Activated CD4-positive, CD25-positive, alpha-beta regulatory T cell treated with anti-CD3 and anti-CD28 coated beads, Interleukin-2, amount 50 U/mL, for 24 hours (primary cell): Measurements from ENCODE around the gene LEF1.

Experiments used
- ATAC-seq, 2 donors: fragments of 150-1000 bp; cut with Tn5 transposase; one replicate each; pipeline ENCODE4 v1.10.0; 2021; ENCODE audit warnings: mild to moderate bottlenecking in 1 of 2, moderate library complexity in 1 of 2

LEF1 gene

DNA sequence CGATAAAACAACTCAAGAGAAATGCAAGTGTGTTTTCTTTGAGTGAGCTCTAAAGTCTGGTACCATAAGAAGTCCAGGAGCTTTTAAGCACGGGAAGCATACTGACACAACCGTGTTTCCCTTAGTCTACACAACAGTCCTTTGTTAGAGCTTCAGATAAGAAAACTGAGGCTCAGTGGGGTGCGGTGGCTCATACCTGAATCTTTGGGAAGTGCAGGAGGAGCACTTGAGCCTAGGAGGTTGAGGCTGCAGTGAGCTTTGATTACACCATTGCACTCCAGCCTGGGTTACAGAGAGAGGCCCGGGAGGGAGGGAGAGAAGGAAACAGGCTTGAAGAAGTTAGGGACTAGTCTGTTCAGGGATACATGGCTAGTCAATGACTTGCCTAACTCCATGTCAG, 21.9 kb downstream of the LEF1 start:
- no peak for ATAC-seq

DNA sequence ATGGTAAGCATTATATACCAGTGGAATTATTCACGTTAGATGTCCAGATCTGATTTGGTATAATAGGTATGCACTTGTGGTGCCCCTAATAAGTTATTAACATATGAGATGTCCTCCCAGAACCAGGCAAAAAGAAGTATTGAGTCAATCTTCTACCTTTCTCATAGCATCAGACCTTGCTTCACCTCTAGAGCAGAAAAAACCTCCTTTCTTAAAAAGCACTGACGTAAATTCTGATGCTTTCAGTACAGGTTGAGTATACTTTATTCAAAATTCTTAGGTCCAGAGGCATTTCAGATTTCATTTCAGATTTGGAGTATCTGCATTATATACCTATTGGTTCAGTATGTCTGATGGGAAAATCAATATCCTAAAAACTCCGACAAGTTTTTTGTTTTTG, 22.4 kb downstream of the LEF1 start:
- no peak for ATAC-seq

DNA sequence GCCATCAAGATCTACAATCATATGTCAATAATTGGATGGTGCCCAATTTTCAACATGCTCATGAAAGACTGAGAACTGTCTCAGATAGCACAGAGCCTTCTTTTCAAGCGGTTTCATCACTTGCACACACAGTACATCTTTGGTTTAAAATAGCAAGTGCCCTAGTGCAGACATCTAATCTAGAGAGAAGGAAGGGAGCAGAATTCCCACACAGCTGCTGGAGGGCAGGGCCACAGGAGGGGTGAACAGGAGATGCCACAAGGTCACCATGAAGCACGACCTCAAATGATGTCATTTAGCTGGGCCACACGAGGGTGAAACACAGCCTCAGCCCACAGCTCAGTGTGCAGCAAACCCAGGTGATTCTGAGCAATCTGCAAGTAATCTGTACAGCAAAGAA, 24.3 kb downstream of the LEF1 start:
- ATAC-seq: peak; percentile 61 to 64

DNA sequence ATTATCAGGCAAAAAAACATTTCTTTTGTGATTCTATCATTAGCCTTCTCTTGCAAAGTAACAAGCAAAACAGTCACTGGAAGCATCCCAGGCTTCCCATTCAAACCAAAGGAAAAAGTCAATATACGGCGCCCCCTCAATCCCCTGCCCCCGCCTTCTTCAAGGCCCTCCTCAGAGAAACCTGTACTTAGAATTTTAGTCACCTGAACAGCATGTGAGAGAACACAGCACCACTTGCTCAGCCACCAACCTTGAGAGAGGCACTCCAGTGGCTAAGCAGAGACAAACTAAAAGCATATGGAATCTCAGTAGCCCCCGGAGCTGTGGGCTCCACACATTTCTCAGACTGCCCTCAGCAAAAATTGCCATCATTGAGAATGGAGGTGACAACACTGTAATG, 25.2 kb downstream of the LEF1 start:
- ATAC-seq: no peak

DNA sequence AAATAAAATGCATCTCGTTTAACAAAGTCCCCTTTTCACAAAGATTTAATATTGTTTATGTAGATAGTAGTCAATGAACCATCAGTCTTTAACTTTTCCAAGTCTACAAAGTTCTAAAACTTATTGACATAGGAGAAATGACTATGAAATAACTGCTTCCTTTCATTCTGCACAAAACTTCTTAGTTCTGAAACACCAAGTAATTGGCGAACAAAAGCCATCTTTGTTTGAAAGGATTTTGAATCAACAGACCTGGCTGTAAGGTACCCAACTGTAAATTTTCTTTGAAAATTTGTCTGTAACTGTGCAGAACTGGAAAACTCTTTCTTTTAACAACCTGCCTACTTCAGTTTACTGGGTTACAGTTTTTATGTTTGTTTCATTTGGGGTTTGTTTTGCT, 25.9 kb downstream of the LEF1 start:
- no peak for ATAC-seq

DNA sequence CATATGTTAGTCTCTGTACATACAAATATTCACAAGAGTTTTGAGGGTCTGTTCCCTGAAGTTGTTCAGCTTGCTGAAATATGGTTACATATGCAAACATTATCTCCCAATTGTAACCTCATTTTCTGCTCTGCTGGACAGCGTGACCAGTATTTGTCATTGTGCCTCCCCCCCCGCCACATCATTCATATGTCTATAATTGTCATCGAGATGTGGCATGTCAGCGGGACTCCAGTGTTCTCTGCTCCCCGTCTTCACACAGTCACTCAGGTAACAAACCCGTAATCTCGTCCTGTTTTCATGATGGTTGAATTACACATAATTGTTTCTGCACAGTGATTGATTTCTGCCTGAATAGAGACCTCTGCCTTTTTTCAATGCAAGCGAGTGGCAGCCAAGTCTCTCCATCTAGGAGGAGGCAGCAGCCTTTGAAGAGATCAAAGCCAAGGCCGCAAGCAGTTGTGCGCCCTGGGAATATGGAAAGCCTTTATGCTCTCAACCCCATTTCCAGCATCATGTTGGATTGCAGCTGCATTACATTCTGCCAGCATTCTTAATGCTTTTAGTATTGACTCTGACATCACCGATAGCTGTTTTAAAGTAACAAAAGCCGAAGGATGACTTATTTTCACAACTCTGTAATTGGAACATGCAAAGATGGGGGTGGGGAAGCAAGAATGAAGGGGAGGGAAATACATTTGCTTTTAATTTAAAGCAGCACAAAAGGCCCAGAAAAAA, 27.4 kb downstream of the LEF1 start:
- ATAC-seq: peak; percentile 35 to 39

DNA sequence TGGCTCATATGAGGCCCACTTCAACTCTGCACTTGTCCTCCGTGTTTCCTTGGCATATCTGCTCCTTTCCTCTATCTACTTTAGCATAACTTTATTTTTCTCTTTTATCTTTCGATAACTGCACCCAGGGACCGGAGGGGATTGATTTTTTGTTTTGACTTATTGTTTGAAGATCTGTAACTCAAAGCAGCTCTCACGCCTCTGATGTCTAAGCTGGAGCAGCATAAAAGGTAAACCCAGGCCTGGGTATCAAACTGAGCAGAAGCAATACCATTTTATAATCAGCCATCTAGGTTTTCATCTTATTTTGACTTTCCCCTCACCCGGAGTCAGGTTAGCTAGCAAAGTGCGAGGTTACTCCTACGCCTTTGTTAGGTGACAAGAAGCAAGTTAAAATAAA, 28.4 kb downstream of the LEF1 start:
- no peak for ATAC-seq

DNA sequence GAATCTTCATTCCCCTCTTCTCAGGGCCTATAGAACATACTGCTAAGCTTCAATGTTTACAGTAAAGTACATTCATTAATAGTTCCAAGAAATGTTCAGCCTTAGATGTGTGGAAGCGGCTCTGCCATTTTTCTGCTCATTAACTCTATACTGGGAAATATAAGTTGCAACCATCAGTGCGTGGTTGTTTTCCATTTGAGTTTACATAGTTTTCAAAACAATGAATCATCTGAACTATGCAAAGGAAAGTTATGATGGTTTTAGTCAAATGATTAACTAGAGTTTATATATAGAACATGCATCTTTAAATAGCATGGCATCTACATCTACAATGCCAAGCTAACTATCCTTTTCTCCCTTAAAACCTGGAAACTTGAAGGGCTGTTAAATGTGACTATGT, 29.6 kb downstream of the LEF1 start:
- peak; percentile 60 to 78 for ATAC-seq

DNA sequence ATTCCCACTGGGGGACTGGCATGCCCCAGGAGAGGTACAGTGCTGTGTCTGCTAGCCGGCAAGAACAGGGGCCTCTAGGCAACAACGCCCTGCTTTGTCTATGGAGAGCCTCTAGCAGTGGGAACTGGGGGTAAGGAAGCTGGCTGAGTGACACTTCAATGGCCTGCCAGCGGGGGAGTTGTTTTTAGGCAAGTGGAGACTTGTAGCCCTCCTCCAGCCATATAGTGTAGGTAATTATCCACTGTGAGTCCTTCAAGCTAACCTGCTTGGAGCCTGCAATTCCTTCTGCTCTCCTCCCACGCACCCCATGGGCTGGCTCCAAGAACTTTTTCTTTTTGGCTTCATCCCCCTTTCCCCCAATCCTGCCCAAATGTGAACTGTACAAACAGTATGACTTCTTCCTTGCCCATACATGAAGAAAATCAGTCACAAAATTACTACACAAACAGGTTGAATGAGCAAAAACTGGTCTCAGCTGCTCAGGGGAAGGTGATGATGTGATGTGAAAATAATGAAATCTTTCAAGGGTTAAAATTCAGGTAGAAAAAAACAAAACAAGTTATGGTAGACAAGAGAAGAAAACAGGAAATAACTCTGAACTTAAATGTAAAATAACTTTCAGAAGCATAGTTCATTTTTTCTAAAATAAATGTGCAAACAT, 33.1 kb downstream of the LEF1 start:
- no peak for ATAC-seq

DNA sequence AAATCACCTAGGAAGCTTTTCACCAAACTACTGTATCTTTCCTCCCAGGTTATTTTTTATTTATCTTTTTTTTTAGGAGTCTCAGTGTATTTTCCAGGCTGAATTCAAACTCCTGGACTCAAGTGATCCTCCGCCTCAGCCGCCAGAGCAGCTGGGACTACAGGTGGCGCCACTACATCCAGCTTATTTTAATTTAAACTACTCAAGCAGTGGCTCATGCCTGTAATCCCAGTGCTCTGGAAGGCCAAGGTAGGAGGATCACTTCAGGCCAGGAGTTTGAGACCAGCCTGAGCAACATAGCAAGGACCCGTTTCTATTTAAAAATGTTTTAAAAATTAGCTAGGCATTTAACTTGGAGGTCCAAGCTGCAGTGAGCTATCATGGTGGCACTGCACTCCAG, 37.8 kb downstream of the LEF1 start:
- ATAC-seq: no peak

DNA sequence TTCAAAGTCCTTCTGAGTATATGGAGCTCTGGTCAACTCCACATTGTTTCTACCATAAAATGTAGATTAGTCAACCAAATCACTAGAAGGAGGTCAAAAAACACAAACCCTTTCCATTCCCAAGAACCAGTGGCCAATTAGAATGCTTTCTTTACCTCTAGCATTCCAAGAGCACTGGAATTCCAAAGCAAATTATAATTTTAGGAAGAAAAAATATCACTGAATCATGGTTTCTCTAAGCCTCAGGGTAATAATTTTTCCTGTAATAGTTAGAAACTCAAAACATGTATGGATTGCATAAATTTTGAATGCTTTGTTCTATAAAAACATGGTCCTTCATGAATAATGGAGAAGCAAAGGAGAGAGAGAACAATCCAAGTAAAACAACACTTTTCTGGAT, 39.5 kb downstream of the LEF1 start:
- ATAC-seq: no peak

DNA sequence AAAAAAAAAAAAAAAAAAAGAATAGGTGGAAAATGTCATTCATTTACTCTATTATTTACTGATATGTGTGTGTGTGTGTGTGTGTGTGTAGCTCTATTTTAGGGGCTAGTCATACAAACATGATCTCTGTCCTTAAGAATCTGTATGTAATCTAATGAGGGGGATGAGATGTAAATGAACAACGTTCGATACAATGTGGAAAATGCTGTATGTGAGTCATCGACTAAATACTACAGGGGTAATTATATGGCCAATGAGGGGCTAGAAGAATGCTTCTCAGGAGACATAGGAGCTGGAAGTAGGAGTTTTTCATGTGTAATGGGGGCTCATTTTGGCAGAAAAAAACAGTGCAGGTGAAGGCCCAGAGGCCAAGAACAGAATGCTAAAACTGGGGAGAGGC, 41.9 kb downstream of the LEF1 start:
- peak in 1 of 2 donors; percentile 58 for ATAC-seq

DNA sequence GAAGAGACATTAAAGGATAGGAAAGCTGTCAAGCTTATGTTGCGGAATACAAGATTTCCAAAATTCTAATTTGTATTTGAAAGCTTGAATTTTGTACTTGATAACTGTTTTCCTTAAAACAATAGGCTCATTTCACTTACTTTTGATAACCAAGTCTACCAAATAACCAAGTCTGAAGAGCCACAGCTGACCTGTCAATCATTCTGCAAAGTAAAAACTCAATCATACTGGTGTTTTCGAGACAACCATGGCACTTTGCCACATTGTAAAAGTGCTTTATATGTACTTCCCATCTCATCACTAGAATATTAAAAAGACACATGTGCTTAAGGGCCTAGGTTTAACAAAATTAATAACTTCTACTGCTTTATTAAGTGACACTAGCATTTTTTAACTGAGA, 47.9 kb downstream of the LEF1 start:
- no peak for ATAC-seq

DNA sequence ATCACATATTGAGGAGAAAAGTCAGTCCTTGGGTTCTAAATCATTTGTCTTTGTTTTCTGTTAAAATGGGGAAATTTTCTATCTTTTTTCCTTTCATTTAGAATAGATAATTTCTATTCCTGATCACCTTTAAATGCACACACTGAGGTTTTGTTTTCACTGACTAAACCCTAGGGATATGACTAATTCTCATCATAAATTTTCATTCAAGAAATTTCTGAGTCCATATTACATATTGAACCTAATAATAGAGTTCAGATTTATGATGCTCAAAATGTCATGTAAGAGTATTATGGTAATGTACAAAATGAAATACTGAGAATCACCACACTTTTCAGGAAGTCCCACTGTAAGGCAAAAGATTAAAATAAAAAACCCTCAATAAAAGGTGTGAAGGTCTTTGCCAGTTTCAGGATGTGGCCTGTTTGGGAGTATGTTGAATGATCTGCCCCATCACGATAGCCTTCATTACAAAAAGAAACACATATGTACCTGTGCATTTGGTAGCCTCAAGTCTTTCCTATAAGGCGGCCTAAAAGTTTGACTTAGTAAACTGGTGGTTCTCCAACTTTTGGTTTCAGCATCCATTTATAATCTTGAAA, 49.4 kb downstream of the LEF1 start:
- ATAC-seq: peak; percentile 50 to 58

DNA sequence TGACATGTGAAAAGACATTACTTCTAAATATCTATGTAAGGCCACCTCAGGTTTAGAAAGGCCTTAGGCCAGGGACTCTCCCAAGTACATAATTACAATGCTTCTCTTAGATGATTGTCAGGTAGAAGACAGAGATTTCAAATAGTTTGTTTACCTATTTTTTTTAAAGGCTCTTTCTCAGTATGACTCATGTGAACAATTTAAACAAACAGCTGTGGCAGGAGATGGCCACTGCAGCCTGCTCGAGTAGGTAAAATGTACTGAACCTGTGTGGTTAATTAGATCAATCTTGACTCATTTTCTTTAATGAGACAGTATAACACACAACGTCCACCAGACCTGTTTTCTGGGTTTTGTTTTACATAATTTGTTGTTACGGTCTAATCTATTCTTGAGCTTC, 50.2 kb downstream of the LEF1 start:
- peak; percentile 58 to 65 for ATAC-seq

DNA sequence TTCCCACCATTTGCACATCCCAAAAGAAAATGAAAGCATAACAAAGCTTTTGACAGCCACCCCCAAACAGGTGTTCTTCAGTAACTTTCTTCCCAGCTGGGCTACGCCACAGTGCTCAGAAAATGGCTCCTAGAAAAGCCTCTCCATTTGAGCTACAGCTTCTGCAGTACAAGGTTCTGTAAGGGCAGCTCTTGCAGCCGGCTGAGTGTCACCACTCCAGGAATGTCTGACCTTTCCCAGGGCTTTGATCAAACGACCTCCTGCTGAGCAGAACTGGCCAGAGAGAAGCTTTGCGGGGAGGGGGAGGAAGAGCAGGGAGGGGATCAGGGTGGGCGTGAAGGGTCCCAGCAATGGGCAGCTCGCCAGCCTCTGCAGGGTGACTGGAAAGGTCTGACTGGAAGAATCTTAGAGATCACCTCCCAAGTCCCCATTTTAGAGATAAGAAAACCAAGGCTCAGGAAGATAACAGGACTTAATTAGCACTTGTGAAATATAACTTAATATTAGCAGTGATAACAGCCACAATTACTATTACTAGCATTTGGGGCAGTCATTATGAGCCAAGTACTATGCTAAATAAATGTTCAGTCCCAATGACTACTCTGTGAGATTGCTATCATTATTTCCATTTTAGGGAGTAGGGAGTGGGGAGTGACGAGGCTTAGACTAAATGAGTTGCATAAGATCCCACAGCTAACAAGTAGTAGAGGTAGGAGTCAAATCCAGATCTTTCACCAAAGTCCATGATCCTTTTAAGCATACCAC, 51.1 kb downstream of the LEF1 start:
- ATAC-seq: no peak

DNA sequence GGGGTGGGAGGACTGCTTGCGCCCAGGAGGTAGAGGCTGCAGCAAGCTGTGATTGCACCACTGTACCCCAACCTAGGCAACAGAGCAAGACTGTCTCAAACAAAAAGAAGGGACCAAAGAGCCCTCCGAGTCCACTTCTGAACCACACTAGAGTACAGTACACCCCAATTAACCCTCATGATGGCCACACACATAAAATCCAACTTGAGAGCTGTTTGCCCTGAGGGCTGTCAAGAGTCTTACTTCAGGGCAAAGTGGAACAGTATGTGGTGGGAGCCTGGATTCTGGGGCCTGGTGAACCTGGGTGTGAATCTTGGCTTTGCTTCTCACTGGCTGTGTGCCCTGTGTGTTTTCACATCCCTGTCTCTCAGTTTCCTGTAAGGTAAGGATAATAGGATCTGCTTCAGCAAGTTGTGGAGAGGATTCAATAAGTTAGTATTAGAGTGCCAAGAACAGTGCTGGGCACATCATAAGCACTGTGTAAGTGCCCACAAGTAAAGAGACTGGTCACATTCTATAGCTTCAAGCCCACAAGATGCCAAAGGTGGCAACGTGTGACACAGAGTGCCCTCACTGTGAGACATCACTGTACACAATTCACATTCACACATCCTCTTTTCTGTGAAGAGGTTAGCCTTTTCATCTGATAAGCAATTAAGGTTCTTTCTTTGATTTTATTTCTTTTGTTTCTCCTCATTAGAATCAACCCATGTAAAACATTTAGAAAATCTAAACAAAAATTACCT, 52.1 kb downstream of the LEF1 start:
- ATAC-seq: peak; percentile 59 to 62

DNA sequence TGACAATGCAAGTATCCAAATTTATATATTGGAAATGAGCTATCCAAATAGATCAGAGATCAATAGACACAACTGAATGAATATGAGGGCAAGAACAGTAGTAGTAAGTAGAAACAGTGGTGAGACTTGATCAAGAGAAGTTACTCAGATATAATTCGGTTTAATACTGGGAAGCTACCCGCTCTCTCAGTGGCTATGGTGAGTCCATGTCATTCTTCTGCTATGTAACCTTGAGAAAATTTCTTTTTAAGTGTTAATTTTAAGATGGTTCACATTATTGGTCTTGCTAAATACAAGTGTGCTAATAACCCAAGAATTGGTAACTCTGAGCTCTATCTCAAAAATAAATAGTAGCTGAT, 53.6 kb downstream of the LEF1 start:
- ATAC-seq: no peak

DNA sequence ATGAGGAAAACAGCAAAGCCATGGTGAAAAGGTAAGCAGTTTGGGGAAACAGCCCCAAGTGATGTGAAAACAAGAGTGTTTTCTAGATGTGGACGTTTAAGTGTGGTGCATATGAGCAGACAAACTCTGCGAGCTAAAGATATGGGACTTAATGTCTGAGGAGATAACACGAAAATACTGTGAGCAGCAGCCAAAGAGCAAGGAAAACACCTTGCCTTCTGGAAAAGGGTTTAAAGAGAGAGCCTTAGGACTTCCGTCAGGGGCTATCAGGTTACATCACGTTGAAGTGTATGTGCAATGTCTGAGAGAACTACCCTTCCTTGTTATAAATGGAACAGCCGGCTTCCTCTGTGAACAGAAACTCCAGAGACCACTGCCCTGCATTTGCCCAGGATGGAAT, 54.2 kb downstream of the LEF1 start:
- no peak for ATAC-seq

DNA sequence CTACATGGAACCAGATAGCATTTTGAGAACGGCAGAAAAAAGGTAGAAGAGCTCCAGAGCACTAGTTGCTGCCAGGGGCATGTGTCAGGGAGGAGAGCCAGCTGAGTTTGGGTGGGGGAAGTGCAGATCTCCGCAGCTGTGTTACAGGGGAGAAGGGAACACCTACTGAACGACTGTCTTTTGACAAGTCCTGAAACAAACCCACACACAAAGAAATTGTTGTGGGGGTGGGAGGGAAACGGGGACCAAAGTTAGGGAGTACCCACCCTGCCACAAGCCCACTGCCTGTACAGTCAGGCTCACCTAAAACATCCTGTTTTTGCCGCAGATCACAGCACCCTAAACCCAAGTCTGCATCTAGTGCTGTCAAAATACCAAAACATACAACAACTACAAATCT, 55.5 kb downstream of the LEF1 start:
- peak; percentile 15 to 25 for ATAC-seq

DNA sequence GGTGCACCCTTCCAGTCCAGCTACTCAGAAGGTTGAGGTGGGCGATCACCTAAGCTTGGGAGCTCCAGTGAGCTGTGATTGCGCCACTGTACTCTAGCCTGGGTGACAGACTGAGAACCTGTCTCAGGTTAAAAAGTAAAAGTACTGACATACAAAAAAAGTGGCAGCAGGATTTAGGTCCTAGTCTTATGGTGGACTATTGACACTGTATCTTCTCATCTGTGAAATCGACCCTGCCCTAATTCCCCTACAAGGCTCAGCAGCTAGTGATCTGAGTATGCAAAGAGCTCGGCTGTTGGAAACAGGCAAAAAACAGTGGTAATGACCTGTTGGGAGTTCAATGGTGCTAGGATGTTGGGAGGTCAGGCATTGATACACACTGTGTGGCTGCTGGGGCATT, 57.0 kb downstream of the LEF1 start:
- ATAC-seq: no peak

DNA sequence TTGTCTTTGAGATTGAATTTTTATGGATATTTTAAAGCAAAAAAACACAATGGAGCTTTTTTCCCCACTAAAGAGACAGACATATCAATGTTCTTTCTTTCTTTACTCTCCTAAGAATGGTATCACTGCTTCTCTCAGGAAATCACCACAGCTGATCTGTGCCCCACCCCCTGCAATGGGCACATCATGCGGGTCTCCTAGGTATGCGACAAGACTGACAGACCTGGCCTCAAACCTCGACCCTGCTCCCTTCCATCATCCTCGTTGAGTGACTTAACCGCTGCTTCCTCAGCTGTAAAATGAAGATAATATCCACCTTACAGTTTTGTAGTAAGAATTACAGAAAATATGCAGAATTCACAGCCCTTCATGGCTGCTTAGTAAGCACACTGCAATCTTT, 58.3 kb downstream of the LEF1 start:
- ATAC-seq: no peak

DNA sequence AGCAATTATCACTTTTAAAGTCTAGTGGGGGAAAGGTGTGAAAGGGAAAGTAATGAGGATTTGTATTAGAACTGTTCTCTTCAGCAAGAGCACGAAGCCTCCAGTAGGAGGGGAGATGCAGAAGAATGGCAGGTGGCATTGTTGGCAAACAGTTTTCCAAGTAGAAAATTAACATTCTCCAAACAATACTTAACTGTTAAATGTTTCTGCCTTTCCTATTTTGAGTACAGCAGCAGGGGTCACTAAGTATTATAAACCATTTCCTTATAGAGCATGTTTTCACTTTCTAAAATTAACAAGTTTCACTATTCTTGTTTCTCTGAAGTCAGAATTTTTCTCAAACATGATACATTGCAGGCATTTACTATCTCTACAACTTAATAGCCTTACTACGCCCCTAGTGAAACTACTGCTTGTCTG, 58.7 kb downstream of the LEF1 start:
- ATAC-seq: no peak
